GM19467 (cell line): ENCODE data around the gene LRRN2.
"Not testable (repeated sequence)": the region's sequence is repeated elsewhere in the genome, so short reads cannot be mapped to it uniquely, and the experiment has no call there.

ENCODE experiments used
- ATAC-seq: cut with Tn5 transposase; IDR thresholded peaks from one replicate; pipeline ENCODE4 v1.9.1; 2021; ENCODE audit warnings: mild to moderate bottlenecking, moderate library complexity; ENCODE audit not compliant: unreplicated experiment

Gene LRRN2

GRCh38 chr1:204692841-204693356 lies 7.4 kb upstream of the LRRN2 start:
- no peak for ATAC-seq

- no peak for ATAC-seq
Observed at GRCh38 chr1:204692325-204692840, 6.8 kb upstream of the LRRN2 start.

- ATAC-seq = not testable (repeated sequence)
Observed at GRCh38 chr1:204691328-204691730, 5.8 kb upstream of the LRRN2 start.

- no peak for ATAC-seq
Observed at GRCh38 chr1:204688776-204689175, 3.2 kb upstream of the LRRN2 start.

GRCh38 chr1:204688007-204688406 lies 2.5 kb upstream of the LRRN2 start:
- ATAC-seq = no peak

- no peak for ATAC-seq
Observed at GRCh38 chr1:204684571-204685235, 835 bp downstream of the LRRN2 start.

- ATAC-seq = no peak
Observed at GRCh38 chr1:204684206-204684570, 1.4 kb downstream of the LRRN2 start.

GRCh38 chr1:204683284-204684205 lies 2.0 kb downstream of the LRRN2 start:
- no peak for ATAC-seq

GRCh38 chr1:204680461-204680860 lies 5.1 kb downstream of the LRRN2 start:
- ATAC-seq = no peak

GRCh38 chr1:204680051-204680450 lies 5.5 kb downstream of the LRRN2 start:
- no peak for ATAC-seq

GRCh38 chr1:204678721-204679475 lies 6.6 kb downstream of the LRRN2 start:
- ATAC-seq = no peak

GRCh38 chr1:204677864-204678263 lies 7.7 kb downstream of the LRRN2 start:
- no peak for ATAC-seq

GRCh38 chr1:204676043-204676442 lies 9.5 kb downstream of the LRRN2 start:
- ATAC-seq = no peak

- no peak for ATAC-seq
Observed at GRCh38 chr1:204673909-204674649, 11.5 kb downstream of the LRRN2 start.

GRCh38 chr1:204673209-204673608 lies 12.3 kb downstream of the LRRN2 start:
- no peak for ATAC-seq

GRCh38 chr1:204672482-204673121 lies 12.9 kb downstream of the LRRN2 start:
- no peak for ATAC-seq

- no peak for ATAC-seq
Observed at GRCh38 chr1:204672069-204672468, 13.5 kb downstream of the LRRN2 start.

GRCh38 chr1:204670152-204670927 lies 15.2 kb downstream of the LRRN2 start:
- ATAC-seq = no peak

- no peak for ATAC-seq
Observed at GRCh38 chr1:204669579-204669978, 16.0 kb downstream of the LRRN2 start.
